KMS-11 (cell line): ENCODE measurements around the gene P4HA3.

Source experiments
- H2AFZ ChIP-seq: fragments of 200-600 bp; sonication (generic); 2 replicates; pipeline ENCODE4 v1.6.1; 2016; ENCODE audit warnings: antibody characterized with exemption, mixed run types, low read depth
- H3K27ac ChIP-seq: fragments of 200-600 bp; sonication (generic); 2 replicates; pipeline ENCODE4 v1.6.1; 2016; ENCODE audit warnings: mild to moderate bottlenecking, mixed run types
- H3K27me3 ChIP-seq: fragments of 200-600 bp; sonication (generic); 2 replicates; pipeline ENCODE4 v1.6.1; 2017; ENCODE audit warnings: mild to moderate bottlenecking, low read depth, mixed run types, moderate library complexity; ENCODE audit not compliant: insufficient read depth
- H3K36me3 ChIP-seq: fragments of 200-600 bp; sonication (generic); 2 replicates; pipeline ENCODE4 v1.6.1; 2017; ENCODE audit warnings: mild to moderate bottlenecking, mixed run types; ENCODE audit not compliant: insufficient read depth
- H3K4me1 ChIP-seq: fragments of 200-600 bp; sonication (generic); 2 replicates; pipeline ENCODE4 v1.6.1; 2016; ENCODE audit warnings: mild to moderate bottlenecking, low read depth, mixed run types; ENCODE audit not compliant: poor library complexity, severe bottlenecking
- H3K4me2 ChIP-seq: fragments of 200-600 bp; sonication (generic); 2 replicates; pipeline ENCODE4 v1.7.0; 2016; ENCODE audit warnings: mild to moderate bottlenecking, mixed run types
- H3K4me3 ChIP-seq: fragments of 200-600 bp; sonication (generic); IDR thresholded peaks from 2 replicates; pipeline ENCODE4 v1.6.1; 2017; ENCODE audit warnings: low read depth, low read length, mixed read lengths; ENCODE audit not compliant: insufficient read depth
- H3K79me2 ChIP-seq: fragments of 200-600 bp; sonication (generic); 2 replicates; pipeline ENCODE4 v1.6.1; 2016; ENCODE audit warnings: low read depth, mixed run types; ENCODE audit not compliant: insufficient read depth
- H3K9ac ChIP-seq: fragments of 200-600 bp; sonication (generic); 2 replicates; pipeline ENCODE4 v1.6.1; 2016; ENCODE audit warnings: mild to moderate bottlenecking, mixed run types
- H4K20me1 ChIP-seq: fragments of 200-600 bp; sonication (generic); 2 replicates; pipeline ENCODE4 v1.6.1; 2016; ENCODE audit warnings: mild to moderate bottlenecking, mixed run types; ENCODE audit not compliant: insufficient read depth
- TF ChIP-seq, protein P1 (sequence below): fragments of 200-600 bp; sonication (generic); conservative IDR thresholded peaks from 2 replicates; pipeline ENCODE4 v1.6.1; 2017; ENCODE audit warnings: low read depth, mild to moderate bottlenecking, antibody characterized with exemption, low read length, moderate library complexity, mixed read lengths

The P4HA3 gene

GRCh38 chr11:74282421-74282820, 29.0 kb downstream of the P4HA3 start:
- no peak overlapping the region for H3K27ac ChIP-seq

DNA sequence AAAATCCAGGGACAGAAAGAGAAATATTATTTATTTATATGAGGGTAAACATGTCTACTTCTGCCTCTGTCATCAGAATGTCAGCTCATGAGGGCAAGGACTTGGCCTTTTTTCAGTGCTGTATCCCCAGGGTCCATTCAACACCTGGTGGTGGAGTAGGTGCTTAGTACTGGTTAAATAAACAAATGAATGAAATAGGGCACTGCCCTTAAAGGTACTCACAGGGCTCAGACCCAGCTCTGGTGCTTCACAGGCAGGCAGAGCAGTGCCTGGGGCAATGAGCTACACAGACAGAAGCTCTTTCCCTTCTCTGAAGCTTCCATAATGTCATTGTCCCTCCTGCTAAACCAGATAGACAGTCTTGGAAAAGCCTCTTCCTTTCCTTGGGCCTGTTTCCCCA, 30.9 kb downstream of the P4HA3 start:
- Histone ChIP-seq H3K79me2 (no peaks in the 10 kb centered on the region), H3K27me3 (no peaks in the 10 kb centered on the region), H3K36me3 (no peaks in the 10 kb centered on the region), H3K4me3 (no peak overlapping the region), H4K20me1 (no peaks in the 10 kb centered on the region), H3K4me2 (no peak overlapping the region), H3K9ac (no peak overlapping the region), H3K4me1 (no peaks in the 10 kb centered on the region), H2AFZ (no peak overlapping the region), H3K27ac (no peak overlapping the region)
- TF ChIP-seq, protein P1, sequence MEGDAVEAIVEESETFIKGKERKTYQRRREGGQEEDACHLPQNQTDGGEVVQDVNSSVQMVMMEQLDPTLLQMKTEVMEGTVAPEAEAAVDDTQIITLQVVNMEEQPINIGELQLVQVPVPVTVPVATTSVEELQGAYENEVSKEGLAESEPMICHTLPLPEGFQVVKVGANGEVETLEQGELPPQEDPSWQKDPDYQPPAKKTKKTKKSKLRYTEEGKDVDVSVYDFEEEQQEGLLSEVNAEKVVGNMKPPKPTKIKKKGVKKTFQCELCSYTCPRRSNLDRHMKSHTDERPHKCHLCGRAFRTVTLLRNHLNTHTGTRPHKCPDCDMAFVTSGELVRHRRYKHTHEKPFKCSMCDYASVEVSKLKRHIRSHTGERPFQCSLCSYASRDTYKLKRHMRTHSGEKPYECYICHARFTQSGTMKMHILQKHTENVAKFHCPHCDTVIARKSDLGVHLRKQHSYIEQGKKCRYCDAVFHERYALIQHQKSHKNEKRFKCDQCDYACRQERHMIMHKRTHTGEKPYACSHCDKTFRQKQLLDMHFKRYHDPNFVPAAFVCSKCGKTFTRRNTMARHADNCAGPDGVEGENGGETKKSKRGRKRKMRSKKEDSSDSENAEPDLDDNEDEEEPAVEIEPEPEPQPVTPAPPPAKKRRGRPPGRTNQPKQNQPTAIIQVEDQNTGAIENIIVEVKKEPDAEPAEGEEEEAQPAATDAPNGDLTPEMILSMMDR, result no peak

More at GRCh38 chr11:74282421-74282820, 29.0 kb downstream of the P4HA3 start:
- Histone ChIP-seq H4K20me1 (no peaks in the 10 kb centered on the region), H3K79me2 (no peaks in the 10 kb centered on the region), H3K4me2 (no peak overlapping the region), H3K36me3 (no peaks in the 10 kb centered on the region), H2AFZ (no peak overlapping the region), H3K4me3 (no peak overlapping the region), H3K4me1 (no peaks in the 10 kb centered on the region), H3K9ac (no peak overlapping the region), H3K27me3 (no peaks in the 10 kb centered on the region)
- TF ChIP-seq, protein P1, result no peak

GRCh38 chr11:74279256-74279655, 32.2 kb downstream of the P4HA3 start:
- Histone ChIP-seq H4K20me1 (no peaks in the 10 kb centered on the region), H3K4me2 (no peak overlapping the region), H3K36me3 (no peaks in the 10 kb centered on the region), H3K27me3 (no peaks in the 10 kb centered on the region), H3K4me3 (no peak overlapping the region), H3K27ac (no peak overlapping the region), H3K4me1 (no peaks in the 10 kb centered on the region), H2AFZ (no peak overlapping the region), H3K9ac (no peak overlapping the region), H3K79me2 (no peaks in the 10 kb centered on the region)
- TF ChIP-seq, protein P1, result no peak

- no peak overlapping the region for H3K9ac ChIP-seq
- H3K4me3 ChIP-seq, result no peak overlapping the region
- H2AFZ ChIP-seq, result no peak overlapping the region
- H3K27ac ChIP-seq, result no peak overlapping the region
- TF ChIP-seq, protein P1, result no peak
- H3K36me3 ChIP-seq, result no peaks in the 10 kb centered on the region
- H3K79me2 ChIP-seq, result no peaks in the 10 kb centered on the region
- no peak overlapping the region for H3K4me2 ChIP-seq
- H3K4me1 ChIP-seq, result no peaks in the 10 kb centered on the region
- H4K20me1 ChIP-seq, result no peaks in the 10 kb centered on the region
- no peaks in the 10 kb centered on the region for H3K27me3 ChIP-seq
These were observed 32.7 kb downstream of the P4HA3 start for GRCh38 chr11:74278721-74279161.
